IMR-90 (cell line): ENCODE data around the gene ESYT1. TPM values are rescaled to one million over a fixed set of nuclear protein-coding genes. Genes with fewer than 3 reads are reported as not detected.

Experiments
- ATAC-seq: fragments of 200-7000 bp; cut with Tn5 transposase; 2 replicates; pipeline ENCODE4 v1.9.1; 2020; ENCODE audit warnings: low read depth, mild to moderate bottlenecking, moderate library complexity
- BruUV-seq: library from RNA; stranded (reverse); fragments of 400-500 nt; replicated peaks from 2 replicates; lab custom pipeline; 2021; lab: Mats Ljungman, UMichigan
- CTCF ChIA-PET: fragments of 300-600 bp; formaldehyde crosslinking; extraction: SDS; loops from one replicate; lab custom pipeline; 2021; ENCODE audit warnings: antibody characterized with exemption; lab: Yijun Ruan, JAX
- POLR2A ChIA-PET: fragments of 300-600 bp; sonication (Branson Sonifier 250); formaldehyde crosslinking; loops from one replicate; lab custom pipeline; 2022; ENCODE audit warnings: antibody characterized with exemption; ENCODE audit not compliant: unreplicated experiment; lab: Charles Lee
- DNase-seq: peaks from one replicate; pipeline ENCODE4 v3.0.0; 2013
- H2AFZ ChIP-seq: replicated peaks from 2 replicates; pipeline ENCODE3; 2013; ENCODE audit warnings: low read length, mild to moderate bottlenecking; ENCODE audit not compliant: poor library complexity
- H2AK5ac ChIP-seq: 2 replicates; pipeline ENCODE4 v1.6.1; 2013; ENCODE audit warnings: low read depth, low read length, inconsistent platforms
- H2AK9ac ChIP-seq: replicated peaks from 2 replicates; pipeline ENCODE3; 2013; ENCODE audit warnings: mild to moderate bottlenecking, low read depth, low read length, moderate library complexity; ENCODE audit not compliant: poor library complexity
- H2BK120ac ChIP-seq: 2 replicates; pipeline ENCODE4 v1.6.1; 2013; ENCODE audit warnings: low read depth, low read length, inconsistent platforms
- H2BK15ac ChIP-seq: 3 replicates; pipeline ENCODE4 v1.6.1; 2013; ENCODE audit warnings: low read depth, low read length, inconsistent platforms
- H2BK20ac ChIP-seq: 2 replicates; pipeline ENCODE4 v1.6.1; 2013; ENCODE audit warnings: low read depth, mild to moderate bottlenecking, inconsistent platforms, low read length, moderate library complexity
- H2BK5ac ChIP-seq: 2 replicates; pipeline ENCODE4 v1.6.1; 2013; ENCODE audit warnings: mild to moderate bottlenecking, low read depth, low read length, inconsistent platforms; ENCODE audit not compliant: poor library complexity, severe bottlenecking
- H3K14ac ChIP-seq: replicated peaks from 2 replicates; pipeline ENCODE4 v1.6.1; 2013; ENCODE audit warnings: low read depth, low read length, inconsistent platforms
- H3K18ac ChIP-seq: 2 replicates; pipeline ENCODE4 v1.6.1; 2013; ENCODE audit warnings: low read depth, low read length, control low read depth
- H3K23ac ChIP-seq: 2 replicates; pipeline ENCODE4 v1.6.1; 2013; ENCODE audit warnings: low read depth, low read length, inconsistent platforms
- H3K27ac ChIP-seq: 2 replicates; pipeline ENCODE4 v1.5.1; 2013; ENCODE audit warnings: mild to moderate bottlenecking, control low read depth, low read length; ENCODE audit not compliant: insufficient read depth
- H3K27me3 ChIP-seq: 2 replicates; pipeline ENCODE4 v1.6.1; 2013; ENCODE audit warnings: low read length; ENCODE audit not compliant: control insufficient read depth, insufficient read depth
- H3K36me3 ChIP-seq: 2 replicates; pipeline ENCODE4 v1.6.1; 2013; ENCODE audit warnings: low read length, mixed read lengths; ENCODE audit not compliant: control insufficient read depth, insufficient read depth
- H3K4ac ChIP-seq: 2 replicates; pipeline ENCODE4 v1.6.1; 2013; ENCODE audit warnings: low read depth, low read length, inconsistent platforms
- H3K4me1 ChIP-seq: 2 replicates; pipeline ENCODE4 v1.6.1; 2013; ENCODE audit warnings: low read length, mixed read lengths; ENCODE audit not compliant: control insufficient read depth, insufficient read depth
- H3K4me2 ChIP-seq: 2 replicates; pipeline ENCODE4 v1.6.1; 2013; ENCODE audit warnings: low read depth, mild to moderate bottlenecking, control low read depth, low read length, moderate library complexity
- H3K4me3 ChIP-seq: 2 replicates; pipeline ENCODE4 v1.5.1; 2013; ENCODE audit warnings: low read depth, mild to moderate bottlenecking, control low read depth, low read length, moderate library complexity; ENCODE audit not compliant: insufficient read depth
- H3K56ac ChIP-seq: 2 replicates; pipeline ENCODE4 v1.6.1; 2013; ENCODE audit warnings: low read length, inconsistent platforms; ENCODE audit not compliant: insufficient read depth; ENCODE audit errors: extremely low read depth
- H3K79me1 ChIP-seq, 2 experiments: 2 replicates each; pipeline ENCODE4 v1.6.1; 2013; ENCODE audit warnings: low read length in 2 of 2, inconsistent platforms in 1 of 2, low read depth in 1 of 2
- H3K9ac ChIP-seq: 2 replicates; pipeline ENCODE4 v1.6.1; 2013; ENCODE audit warnings: low read depth, low read length, control low read depth
- H3K9me1 ChIP-seq: 2 replicates; pipeline ENCODE4 v1.6.1; 2013; ENCODE audit warnings: low read length, inconsistent platforms; ENCODE audit not compliant: insufficient read depth
- H3K9me3 ChIP-seq: 2 replicates; pipeline ENCODE4 v1.6.1; 2013; ENCODE audit warnings: low read length; ENCODE audit not compliant: control insufficient read depth, insufficient read depth
- H4K20me1 ChIP-seq: 2 replicates; pipeline ENCODE4 v1.6.1; 2013; ENCODE audit warnings: low read length, inconsistent platforms; ENCODE audit not compliant: insufficient read depth
- H4K5ac ChIP-seq: 2 replicates; pipeline ENCODE4 v1.6.1; 2013; ENCODE audit warnings: mild to moderate bottlenecking, low read depth, low read length, control low read depth
- H4K8ac ChIP-seq, 2 experiments: 2 replicates each; pipeline ENCODE4 v1.6.1; 2013; ENCODE audit warnings: low read depth in 2 of 2, low read length in 2 of 2, control low read depth in 1 of 2, inconsistent platforms in 1 of 2
- H4K91ac ChIP-seq: 2 replicates; pipeline ENCODE4 v1.6.1; 2013; ENCODE audit warnings: low read depth, low read length, inconsistent platforms; ENCODE audit not compliant: insufficient read depth
- BHLHE40 ChIP-seq: fragments of 150-350 bp; IDR thresholded peaks from 2 replicates; pipeline ENCODE4 v1.6.1; 2016; ENCODE audit warnings: mild to moderate bottlenecking, low read depth, low read length
- CEBPB ChIP-seq: IDR thresholded peaks from 2 replicates; pipeline ENCODE4 v1.6.1; 2012; ENCODE audit warnings: low read depth, low read length, improper control_type of control experiment
- CHD1 ChIP-seq: IDR thresholded peaks from 2 replicates; pipeline ENCODE4 v1.6.1; 2012; ENCODE audit warnings: low read depth, low read length, improper control_type of control experiment
- CTCF ChIP-seq: conservative IDR thresholded peaks from 2 replicates; pipeline ENCODE4 v1.5.1; 2012; ENCODE audit warnings: mild to moderate bottlenecking, low read depth, low read length, improper control_type of control experiment
- ELK1 ChIP-seq: fragments of 150-350 bp; IDR thresholded peaks from 2 replicates; pipeline ENCODE4 v1.6.1; 2016; ENCODE audit warnings: low read depth, mild to moderate bottlenecking, low read length, moderate library complexity, borderline replicate concordance
- FOS ChIP-seq: fragments of 150-350 bp; IDR thresholded peaks from 2 replicates; pipeline ENCODE4 v1.6.1; 2016; ENCODE audit warnings: low read depth, low read length
- MAFK ChIP-seq: IDR thresholded peaks from 2 replicates; pipeline ENCODE4 v1.6.1; 2012; ENCODE audit warnings: low read depth, low read length, improper control_type of control experiment
- MAZ ChIP-seq: IDR thresholded peaks from 2 replicates; pipeline ENCODE4 v1.6.1; 2012; ENCODE audit warnings: low read depth, mild to moderate bottlenecking, low read length, improper control_type of control experiment, moderate library complexity, borderline replicate concordance
- MXI1 ChIP-seq: IDR thresholded peaks from 2 replicates; pipeline ENCODE4 v1.6.1; 2012; ENCODE audit warnings: low read depth, mild to moderate bottlenecking, low read length, moderate library complexity, borderline replicate concordance
- NFE2L2 ChIP-seq: fragments of 150-350 bp; IDR thresholded peaks from 2 replicates; pipeline ENCODE4 v1.6.1; 2016; ENCODE audit warnings: low read depth, mild to moderate bottlenecking, low read length
- POLR2A ChIP-seq: IDR thresholded peaks from 2 replicates; pipeline ENCODE4 v1.6.1; 2012; ENCODE audit warnings: mild to moderate bottlenecking, low read depth, low read length
- RAD21 ChIP-seq: IDR thresholded peaks from 2 replicates; pipeline ENCODE4 v1.6.1; 2012; ENCODE audit warnings: low read length, improper control_type of control experiment
- RCOR1 ChIP-seq: IDR thresholded peaks from 2 replicates; pipeline ENCODE4 v1.6.1; 2012; ENCODE audit warnings: mild to moderate bottlenecking, low read length, improper control_type of control experiment; ENCODE audit not compliant: insufficient replicate concordance
- RFX5 ChIP-seq: IDR thresholded peaks from 2 replicates; pipeline ENCODE4 v1.8.0; 2012; ENCODE audit warnings: low read depth, mild to moderate bottlenecking, low read length, moderate library complexity
- WGBS, 2 experiments: methylation state at CpG; one replicate each; pipeline versions ENCODE4 v1.1.5 to v1.1.7; 2013; ENCODE audit warnings: missing lambda C conversion rate in 2 of 2; ENCODE audit not compliant: insufficient read length in 1 of 2; ENCODE audit errors: extremely low coverage in 2 of 2; 5-methylcytosine and 5-hydroxymethylcytosine counted together
- dilution Hi-C: fragments of 300-500 bp; cut with HindIII; formaldehyde crosslinking; loops from one replicate; pipeline ENCODE4 v1.14.3; 2018; ENCODE audit warnings: low sequenced_read_pairs; ENCODE audit not compliant: unreplicated experiment
- in situ Hi-C: fragments of 300-500 bp; cut with MboI; formaldehyde crosslinking; loops from 3 replicates; pipeline ENCODE4 v1.14.3; 2019; ENCODE audit warnings: low sequenced_read_pairs, inconsistent platforms, mixed read lengths
- intact Hi-C: fragments of 100-400 bp; cut with micrococcal nuclease; formaldehyde crosslinking; loops from 2 replicates; pipeline ENCODE4 v1.10.0; 2022
- polyA plus RNA-seq, 3 experiments: library from polyadenylated mRNA; depleted of rRNA; stranded (reverse); fragments of >200 nt; gene quantifications; 2 replicates each; pipeline ENCODE4 v1.2.3, GENCODE V29; 2012; ENCODE audit warnings: low replicate concordance in 1 of 3
- total RNA-seq: library from RNA; depleted of rRNA; stranded (reverse); fragments of >200 nt; gene quantifications from 2 replicates; pipeline ENCODE4 v1.2.3, GENCODE V29; 2012

The ESYT1 gene
- total and polyA plus RNA-seq, 2 of the 4 experiments (the other 2 are of a cell fraction) = 150 to 153 TPM

- Histone ChIP-seq H3K79me1 (peaks cover 27 to 72% of the 10 kb centered on the region in 2 experiments), H3K4me1 (peaks cover 22% of the 10 kb centered on the region), H2BK5ac (peak overlapping the region; percentile 75), H3K4me3 (peak overlapping the region; percentile 42), H3K56ac (peak overlapping the region; percentile 66), H4K91ac (peak overlapping the region; percentile 84), H3K9me1 (peaks cover 6% of the 10 kb centered on the region; the same call in 1 of the 2 replicates), H3K36me3 (peaks cover 38% of the 10 kb centered on the region), H3K14ac (peak overlapping the region; percentile 82), H3K18ac (peak overlapping the region; percentile 72), H2BK15ac (peak overlapping the region; percentile 59; the same call in 1 of the 3 replicates), H2BK20ac (0 out of 2 replicates have a peak overlapping the region, but pooled peaks have one; percentile 4), H4K8ac (peak overlapping the region; percentile 89 to 91), H2AFZ (peak overlapping the region; percentile 87), H2AK5ac (peak overlapping the region; percentile 86), H3K23ac (peak overlapping the region; percentile 74), H3K4me2 (peak overlapping the region; percentile 87), H3K9me3 (no peaks in the 10 kb centered on the region), H2BK120ac (peak overlapping the region; percentile 43; the same call in 1 of the 2 replicates), H4K5ac (peak overlapping the region; percentile 77), H3K9ac (peak overlapping the region; percentile 76), H4K20me1 (peaks cover 41% of the 10 kb centered on the region), H3K4ac (peak overlapping the region; percentile 96), H2AK9ac (peak overlapping the region; percentile 87), H3K27me3 (no peaks in the 10 kb centered on the region), H3K27ac (peak overlapping the region; percentile 88)
- ATAC-seq (peak; percentile 52), DNase-seq (peak; percentile 83)
- intact Hi-C loops = loop anchor here (2.0 kb wide), 3 partner anchors 31 to 63 kb away; partner anchors contain the start of genes RNF41 and ZC3H10
- in situ Hi-C loops = no loop called here
- BruUV-seq = no TSS peak
- 0% methylated on average over 10 of the region's 45 CpGs; no CpG with 5 or more reads in 1 of the 2 experiments for WGBS, 2 experiments
- POLR2A ChIA-PET = interaction anchor here (1.6 kb wide), 1 partner anchor 29 kb away, joined by 8 read pairs; the partner anchor contains the start of gene ESYT1
- dilution Hi-C loops = no loop called here
- CTCF ChIA-PET = no interaction called here
- TF ChIP-seq MAFK (no peak), ELK1 (no peak), FOS (no peak), BHLHE40 (no peak), POLR2A (no peak), RCOR1 (no peak), CHD1 (no peak), RAD21 (peak; percentile 43), MXI1 (no peak), RFX5 (no peak), CEBPB (0 out of 2 replicates have a peak, but pooled peaks have one; percentile 14), NFE2L2 (no peak), CTCF (peak; percentile 80), MAZ (peak; percentile 56; the same call in 1 of the 2 replicates)
Observed at GRCh38 chr12:56157201-56158028, 29.3 kb downstream of the ESYT1 start.
